NOMO-1 treated with dmso at 0.1 percent for 144 hours (cell line): ENCODE measurements around the gene ITPRIPL2.

Source experiments
- DNase-seq: peaks from one replicate; lab custom pipeline; 2025; ENCODE audit not compliant: unreplicated experiment; lab: John Stamatoyannopoulos, UW

The ITPRIPL2 gene

GRCh38 chr16:19093631-19094541, 19.9 kb upstream of the ITPRIPL2 start:
- DNase-seq, result no peak

GRCh38 chr16:19094542-19095365, 19.0 kb upstream of the ITPRIPL2 start:
- DNase-seq, result peak; percentile 69

GRCh38 chr16:19095654-19096053, 18.1 kb upstream of the ITPRIPL2 start:
- DNase-seq, result no peak

GRCh38 chr16:19098173-19098572, 15.6 kb upstream of the ITPRIPL2 start:
- DNase-seq, result no peak

GRCh38 chr16:19102187-19102872, 11.4 kb upstream of the ITPRIPL2 start:
- DNase-seq, result no peak

- no peak for DNase-seq
Measured at GRCh38 chr16:19104607-19105006, 9.2 kb upstream of the ITPRIPL2 start.

- no peak for DNase-seq
Measured at GRCh38 chr16:19105131-19105530, 8.6 kb upstream of the ITPRIPL2 start.

- DNase-seq, result no peak
Measured at GRCh38 chr16:19105891-19106624, 7.7 kb upstream of the ITPRIPL2 start.

GRCh38 chr16:19106625-19107020, 7.1 kb upstream of the ITPRIPL2 start:
- DNase-seq, result no peak

- DNase-seq, result no peak
Measured at GRCh38 chr16:19108409-19109287, 5.1 kb upstream of the ITPRIPL2 start.

GRCh38 chr16:19109288-19109664, 4.5 kb upstream of the ITPRIPL2 start:
- no peak for DNase-seq

- DNase-seq, result no peak
Measured at GRCh38 chr16:19110537-19111360, 3.0 kb upstream of the ITPRIPL2 start.

GRCh38 chr16:19112099-19112407, 1.7 kb upstream of the ITPRIPL2 start:
- DNase-seq, result no peak

GRCh38 chr16:19114359-19115147, 789 bp downstream of the ITPRIPL2 start:
- no peak for DNase-seq

GRCh38 chr16:19115148-19116021, 1.6 kb downstream of the ITPRIPL2 start:
- no peak for DNase-seq

- DNase-seq, result no peak
Measured at GRCh38 chr16:19116711-19117449, 3.1 kb downstream of the ITPRIPL2 start.
